Uterine smooth muscle cell (primary cell): ENCODE measurements around the gene PIGO. TPM values are rescaled to one million over a fixed set of nuclear protein-coding genes. Genes with fewer than 3 reads are reported as not detected.

Experiments
- total RNA-seq: library from RNA; depleted of rRNA; stranded (reverse); fragments of >200 nt; gene quantifications from 2 replicates; pipeline ENCODE4 v1.2.3, GENCODE V29; 2014

Gene PIGO
- 15.3 and 15.5 TPM in 2 replicates for total RNA-seq

GRCh38 chr9:35096035-35096849 lies at the start of gene PIGO:
PIGO (minus strand) TSS chr9:35096591; CDS start chr9:35095565, 1,026 bp downstream.

GRCh38 chr9:35115680-35116538 lies 19.5 kb upstream of the PIGO start, which contains the start of gene ATOSB:
ATOSB (minus strand) TSS chr9:35115862; CDS start chr9:35108274, 7,588 bp downstream.

GRCh38 chr9:35102769-35103659 lies 6.6 kb upstream of the PIGO start, which contains the start of gene STOML2:
STOML2 (minus strand) TSS chr9:35103131; CDS start chr9:35103094, 37 bp downstream.

GRCh38 chr9:35079426-35080341 lies 16.7 kb downstream of the PIGO start, which contains the start of gene FANCG:
FANCG (minus strand) TSS chr9:35079942; CDS start chr9:35079524, 418 bp downstream.

GRCh38 chr9:35072461-35073278 lies 23.7 kb downstream of the PIGO start, which contains the start of gene VCP:
VCP (minus strand) TSS chr9:35072625; CDS start chr9:35072353, 272 bp downstream.

Other genes starting within 250 kb of the PIGO start
- gene PHF24, start 138.3 kb downstream of the PIGO start, total RNA-seq = under 0.01 and 0.11 TPM in 2 replicates
- 17.6 and 21.1 TPM in 2 replicates for gene DNAJB5, start 106.8 kb downstream of the PIGO start, total RNA-seq
- gene VCP, start 24.0 kb downstream of the PIGO start, total RNA-seq = 481 and 631 TPM in 2 replicates
- 23.1 and 41.6 TPM in 2 replicates for gene FANCG, start 16.6 kb downstream of the PIGO start, total RNA-seq
- 227 and 303 TPM in 2 replicates for gene STOML2, start 6.5 kb upstream of the PIGO start, total RNA-seq
- 19.3 and 25.4 TPM in 2 replicates for gene ATOSB, start 19.3 kb upstream of the PIGO start, total RNA-seq
- 20.7 and 28.2 TPM in 2 replicates for gene UNC13B, start 65.4 kb upstream of the PIGO start, total RNA-seq